Hippocampal formation (tissue), 2 donors: Measurements from ENCODE around the gene ABCG2.
"Not testable (repeated sequence)": the region's sequence is repeated elsewhere in the genome, so short reads cannot be mapped to it uniquely, and the experiment has no call there.

Experiments used
- DNase-seq, 2 donors: peaks; one replicate each; lab custom pipeline; 2025; lab: John Stamatoyannopoulos, UW

Gene ABCG2

DNA sequence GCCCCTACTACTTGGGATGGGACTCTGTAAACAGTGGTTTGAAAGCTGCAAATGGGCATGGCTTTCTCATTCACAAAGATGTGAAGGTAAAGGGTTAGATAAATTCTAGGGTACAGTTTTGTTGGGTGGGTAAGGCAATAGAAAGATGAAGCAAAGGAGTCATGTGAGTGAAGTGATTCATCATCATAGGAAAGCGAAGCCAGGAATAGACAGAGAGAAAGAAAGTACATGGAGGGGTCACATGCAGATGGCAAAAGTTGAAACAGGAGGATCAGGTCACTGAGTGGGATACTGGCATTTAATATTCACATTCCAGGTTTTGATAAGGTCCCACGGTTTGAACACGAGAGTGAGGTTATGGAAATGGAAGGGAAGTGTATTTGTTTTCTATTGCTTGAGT lies 8.2 kb upstream of the ABCG2 start:
- DNase-seq: no peak

DNA sequence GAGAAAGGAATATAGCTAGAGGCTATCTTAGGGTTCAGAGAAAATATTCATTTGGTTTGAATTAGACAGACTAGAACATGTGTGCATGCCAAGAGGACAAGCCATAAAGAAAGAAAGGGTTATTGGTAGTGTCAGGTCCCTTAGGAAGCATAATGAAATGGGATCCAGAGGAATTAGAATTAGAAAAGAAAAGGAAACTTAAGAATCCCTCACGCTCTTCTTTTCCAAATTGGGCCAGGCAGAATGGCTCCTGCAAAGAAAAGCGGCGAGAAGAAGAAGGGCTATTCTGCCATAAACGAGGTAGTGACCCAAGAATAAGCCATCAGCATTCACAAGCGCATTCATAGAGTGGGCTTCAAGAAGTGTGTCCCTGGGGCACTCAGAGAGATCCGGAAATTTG lies 4.9 kb upstream of the ABCG2 start:
- no peak for DNase-seq

DNA sequence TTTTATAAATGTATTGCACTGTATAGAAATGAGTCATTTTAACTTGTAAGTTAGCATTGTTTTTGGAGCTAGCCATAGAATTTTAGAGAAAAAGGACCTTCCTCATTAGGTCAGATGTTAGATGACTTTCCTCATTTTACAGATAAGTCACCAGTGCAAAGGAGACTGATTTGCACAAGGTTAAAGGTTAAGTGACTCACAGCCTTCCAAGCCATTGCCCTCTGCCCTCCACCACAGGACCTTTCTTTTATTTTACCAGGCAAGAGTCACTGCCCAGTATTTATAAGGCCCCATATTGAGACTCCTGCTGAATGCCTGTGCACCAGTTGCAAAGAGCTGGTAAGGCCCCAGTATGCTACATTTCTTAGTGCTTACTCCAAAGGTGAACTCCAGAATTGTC lies 4.2 kb upstream of the ABCG2 start:
- no peak for DNase-seq

DNA sequence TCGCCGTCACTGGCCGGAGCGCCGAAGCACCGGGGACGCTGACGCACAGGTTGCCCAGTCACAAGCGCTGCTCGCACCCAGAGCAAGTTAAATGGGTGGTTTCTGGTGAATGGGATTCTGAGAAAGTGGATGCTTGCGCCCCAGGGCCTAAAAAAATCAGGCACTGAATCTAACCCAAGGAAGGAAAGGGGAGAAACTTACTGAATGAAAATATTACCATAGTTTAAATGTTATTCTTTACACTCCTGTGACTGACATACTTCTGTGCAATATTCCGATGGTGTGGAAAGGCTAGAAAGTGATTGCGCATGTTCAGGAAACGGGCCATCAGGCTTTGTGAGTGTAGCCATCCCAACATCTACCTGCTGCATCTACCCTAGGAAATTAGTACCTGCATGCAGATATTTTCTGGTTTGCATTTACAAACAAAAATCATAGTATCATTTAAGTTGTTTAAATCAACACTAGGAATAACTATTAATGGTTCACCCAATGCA lies 838 bp upstream of the ABCG2 start:
- DNase-seq: no peak

DNA sequence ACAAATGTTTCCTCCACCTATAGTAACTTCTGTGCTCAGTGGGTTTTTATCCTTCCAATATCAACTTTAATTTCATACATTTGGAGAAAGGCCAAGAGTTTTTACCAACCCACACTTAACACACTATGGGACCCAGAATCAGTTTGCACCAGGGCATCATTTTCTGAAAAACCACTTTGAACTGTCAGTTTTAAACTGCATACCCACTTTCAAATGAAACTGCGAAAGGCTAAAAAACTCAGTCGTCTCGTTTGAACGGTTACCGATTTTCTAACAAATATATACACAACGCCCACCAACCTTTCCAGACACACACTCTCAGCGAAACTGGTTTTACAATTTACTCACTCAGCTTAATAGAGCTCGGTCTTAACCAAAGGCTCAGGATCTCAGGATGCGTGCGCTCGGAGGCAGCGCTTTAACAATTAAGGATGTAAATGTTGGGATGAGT lies 376 bp downstream of the ABCG2 start:
- no peak for DNase-seq

DNA sequence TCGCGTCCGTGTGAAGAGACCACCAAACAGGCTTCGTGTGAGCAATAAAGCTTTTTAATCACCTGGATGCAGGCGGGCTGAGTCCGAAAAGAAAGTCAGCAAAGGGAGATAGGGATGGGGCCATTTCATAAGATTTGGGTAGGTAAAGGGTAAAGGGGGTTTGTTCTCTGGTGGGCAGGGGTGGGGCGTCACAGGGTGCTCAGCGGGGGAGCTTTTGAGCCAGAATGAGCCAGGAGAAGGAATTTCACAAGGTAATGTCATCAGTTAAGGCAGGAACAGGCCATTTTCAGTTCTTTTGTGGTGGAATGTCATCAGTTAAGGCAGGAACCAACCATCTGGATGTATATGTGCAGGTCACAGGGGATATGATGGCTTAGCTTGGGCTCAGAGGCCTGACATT lies 6.1 kb downstream of the ABCG2 start:
- DNase-seq: not testable (repeated sequence)

DNA sequence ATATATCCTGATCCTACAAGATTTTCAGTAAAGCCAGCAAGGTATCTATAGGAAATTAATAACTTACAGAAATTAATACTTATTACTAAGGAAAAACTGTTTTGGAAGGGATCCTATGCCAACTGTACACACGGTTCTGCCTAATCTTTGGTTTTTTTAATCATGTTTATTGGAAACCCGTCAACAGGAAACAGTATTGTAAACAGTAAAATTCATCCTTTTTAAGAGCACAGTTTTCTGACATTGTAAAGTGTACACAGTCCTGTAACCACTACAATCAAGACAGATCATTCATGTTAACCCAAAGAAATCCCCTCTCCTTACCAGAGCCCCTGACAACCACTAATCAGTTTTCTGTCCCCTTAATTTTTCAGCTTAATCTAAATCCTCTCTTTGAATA lies 9.9 kb downstream of the ABCG2 start:
- no peak for DNase-seq

DNA sequence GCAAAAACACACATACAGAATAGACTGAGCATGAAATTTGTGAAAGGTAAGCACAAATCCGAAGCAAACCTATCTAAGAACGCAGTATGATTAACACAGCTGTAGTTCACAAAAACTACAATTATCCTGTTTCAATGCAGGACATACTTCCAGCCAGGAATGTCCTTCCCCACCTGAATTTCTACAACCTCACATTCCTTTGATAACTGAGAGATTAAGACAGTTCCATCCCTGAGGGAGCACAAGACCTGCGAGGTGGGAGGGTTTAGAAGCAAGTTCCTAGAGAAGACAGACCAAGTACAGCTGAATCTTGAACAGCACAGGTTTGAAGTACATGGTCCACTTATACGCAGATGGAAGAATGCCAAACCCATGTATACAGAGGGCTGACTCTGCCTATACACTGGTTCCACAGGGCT lies 10.6 kb downstream of the ABCG2 start:
- DNase-seq: no peak

DNA sequence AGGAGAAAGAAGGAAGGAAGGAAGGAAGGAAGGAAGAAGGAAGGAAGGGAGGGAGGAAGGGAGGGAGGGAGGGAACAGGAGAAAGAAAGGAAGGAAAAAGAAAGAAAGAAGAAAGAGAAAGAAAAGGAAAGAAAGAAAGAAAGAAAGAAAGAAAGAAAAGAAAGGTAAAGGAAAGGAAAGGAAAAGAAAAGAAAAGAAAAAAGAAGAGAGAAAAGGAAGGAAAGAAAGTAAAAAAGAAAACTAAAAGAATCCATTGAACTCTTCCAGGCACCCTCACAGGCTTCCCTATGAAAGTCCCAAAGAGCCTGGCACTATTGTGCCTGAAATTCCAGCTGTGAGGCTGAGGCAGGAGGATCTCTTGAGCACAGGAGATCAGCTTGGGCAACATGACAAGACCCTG lies 11.5 kb downstream of the ABCG2 start:
- DNase-seq: no peak

DNA sequence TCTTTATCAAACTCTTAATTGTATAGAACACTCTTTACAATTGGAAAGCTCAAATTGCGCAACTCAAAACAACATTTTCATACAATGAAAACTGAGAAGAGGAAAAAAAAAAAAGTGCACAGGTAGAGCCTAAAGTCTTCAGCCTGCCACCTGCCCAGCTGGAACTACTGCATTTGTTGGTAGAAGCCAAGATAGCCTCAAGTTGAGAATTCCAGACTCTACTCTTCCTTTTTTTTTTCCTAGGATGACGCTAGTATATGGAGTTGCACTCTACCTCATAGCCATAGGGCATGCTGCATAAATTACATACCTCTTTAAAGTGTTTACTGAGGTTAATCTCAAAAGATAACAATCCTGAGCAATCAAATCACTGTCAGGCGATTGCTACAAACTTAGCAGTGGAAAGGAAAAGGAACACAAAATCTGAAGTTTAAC lies 13.6 kb downstream of the ABCG2 start:
- DNase-seq: no peak

DNA sequence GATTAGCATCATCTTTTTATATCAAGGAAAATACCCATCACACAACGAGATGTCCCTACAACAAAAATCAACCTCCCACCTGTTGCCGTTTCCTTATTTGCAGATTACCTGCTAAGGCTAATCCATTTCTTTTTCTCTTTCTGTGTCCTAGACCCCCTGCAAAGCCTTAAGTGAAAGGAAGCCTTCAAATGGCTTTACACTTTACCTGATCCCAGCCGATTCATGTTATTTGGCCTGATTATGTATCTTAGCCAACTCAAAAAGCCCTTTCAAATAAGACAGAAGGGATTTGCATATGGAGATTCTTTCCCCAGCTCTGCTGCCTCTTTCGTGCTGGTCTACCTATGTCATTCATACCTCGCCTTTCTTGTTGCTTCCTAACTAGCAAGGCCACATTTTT lies 14.4 kb downstream of the ABCG2 start:
- no peak for DNase-seq

DNA sequence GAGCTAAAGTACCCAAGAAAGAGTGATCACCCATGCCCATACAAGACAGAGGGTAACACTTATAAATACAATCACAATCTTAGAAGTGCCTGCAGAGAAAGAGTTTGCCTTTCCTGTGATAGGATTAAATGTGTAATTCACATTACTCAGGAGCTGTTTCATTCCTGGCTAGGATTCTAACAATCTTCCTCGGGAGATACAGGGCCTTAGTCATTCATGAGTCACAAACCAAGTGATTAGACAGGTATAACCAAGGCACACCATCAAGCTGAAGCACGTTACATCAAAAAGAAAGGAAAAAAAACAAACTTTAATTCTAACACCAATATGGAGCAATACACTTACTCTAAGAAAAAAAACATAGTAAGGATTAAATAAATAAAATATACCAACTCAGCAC lies 14.9 kb downstream of the ABCG2 start:
- DNase-seq: no peak

DNA sequence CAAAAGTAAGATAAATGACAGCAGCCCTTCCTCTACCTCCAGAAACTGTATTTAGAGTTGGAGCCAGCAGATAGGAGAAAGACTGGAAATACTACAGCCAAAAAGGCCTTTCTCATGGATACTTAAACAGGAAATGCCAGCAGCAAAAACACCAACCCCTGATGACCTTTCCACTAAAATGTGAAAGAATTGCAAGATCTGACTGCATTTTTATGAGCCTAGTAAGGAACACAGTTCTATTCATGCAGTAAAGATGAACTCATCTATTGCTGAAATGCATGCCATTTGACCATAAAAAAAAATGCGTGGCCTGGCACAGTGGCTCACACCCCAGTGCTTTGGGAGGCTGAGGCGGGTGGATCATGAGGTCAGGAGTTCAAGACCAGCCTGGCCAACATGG lies 19.9 kb downstream of the ABCG2 start:
- no peak for DNase-seq

DNA sequence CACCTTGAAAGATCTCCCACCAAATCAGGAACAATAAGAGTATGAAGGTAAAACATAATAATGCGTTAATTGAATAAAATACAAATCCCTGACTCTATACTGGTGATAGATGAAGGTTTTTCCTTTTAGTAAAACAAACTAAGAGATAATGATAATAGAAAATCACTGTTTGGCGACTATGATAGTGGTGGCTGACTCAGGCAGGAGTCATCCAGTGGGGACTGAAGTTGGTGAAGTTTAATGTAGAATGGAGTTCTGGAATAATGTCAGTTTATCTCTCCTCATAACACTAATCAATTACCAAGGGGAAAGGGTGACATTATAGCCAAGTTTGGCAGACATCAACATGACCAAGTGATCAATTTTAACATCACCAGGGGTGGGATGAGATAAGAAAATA lies 21.3 kb downstream of the ABCG2 start:
- no peak for DNase-seq

DNA sequence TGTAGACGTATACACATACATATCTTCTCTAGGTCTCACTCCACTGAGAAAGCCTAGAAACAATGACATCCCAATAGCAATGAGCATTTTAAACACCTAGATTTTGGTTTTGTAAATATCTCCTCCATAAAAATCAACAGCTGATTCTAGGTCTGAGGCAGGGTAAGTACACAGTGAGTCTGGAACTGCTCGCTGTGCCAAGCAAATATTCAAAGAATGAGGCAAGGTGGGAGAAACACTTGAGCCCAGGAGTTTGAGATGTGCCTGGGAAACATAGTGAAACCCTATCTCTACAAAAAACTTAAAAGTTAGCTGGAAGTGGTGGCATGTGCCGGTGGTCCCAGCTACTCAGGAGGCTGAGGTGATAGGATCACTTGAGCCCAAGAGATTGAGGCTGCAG lies 22.2 kb downstream of the ABCG2 start:
- no peak for DNase-seq

DNA sequence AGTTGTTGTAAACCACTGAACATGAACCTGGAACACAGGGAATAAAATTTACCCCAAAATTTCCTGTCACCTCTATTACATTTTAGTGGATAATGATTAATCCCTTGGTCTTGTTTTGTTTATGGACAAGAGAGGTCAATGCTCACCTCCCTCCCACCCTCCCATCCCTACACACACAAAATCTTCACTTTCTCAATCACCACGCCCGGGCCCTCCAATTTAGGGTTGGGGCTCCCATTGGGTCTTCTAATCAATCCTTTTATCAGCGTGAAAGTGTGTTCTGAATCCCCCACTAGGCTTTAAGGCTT lies 23.1 kb downstream of the ABCG2 start:
- no peak for DNase-seq

DNA sequence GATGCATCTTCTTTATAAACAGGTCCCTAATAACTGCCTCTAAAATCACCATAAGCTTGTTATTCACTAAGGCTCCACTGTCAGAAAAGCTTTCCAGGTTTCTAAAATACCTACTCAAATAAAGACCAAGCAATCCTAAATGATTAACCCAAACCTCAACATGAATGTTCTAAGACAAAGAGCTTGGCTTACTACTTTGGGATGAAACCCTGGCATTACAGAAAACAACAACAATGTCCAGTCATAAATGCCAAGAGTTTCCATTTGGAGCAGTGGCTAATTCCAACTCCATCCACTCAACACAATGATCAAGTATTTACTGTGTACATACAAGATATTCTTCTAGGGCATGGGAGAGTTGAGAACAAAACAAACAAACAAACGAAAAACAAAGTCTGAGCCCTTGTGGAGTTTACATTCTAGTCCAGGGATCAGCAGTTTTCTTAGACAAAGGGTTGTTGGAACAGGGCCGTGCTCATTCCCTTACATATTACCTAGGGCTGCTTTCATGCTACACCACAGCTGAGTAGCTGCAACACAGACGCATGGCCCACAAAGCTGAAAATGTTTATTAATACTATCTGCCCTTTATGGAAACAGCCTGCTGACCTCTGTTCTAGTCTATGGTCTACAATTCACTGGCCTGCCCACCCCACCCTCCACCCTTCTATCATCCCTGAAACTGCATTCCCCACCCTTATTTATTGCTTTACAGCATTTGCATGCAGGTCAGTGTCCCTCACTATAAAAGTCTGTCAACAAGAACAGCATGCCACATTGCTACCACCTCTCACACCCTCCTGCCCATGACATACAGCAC lies 23.7 kb downstream of the ABCG2 start:
- DNase-seq: no peak

DNA sequence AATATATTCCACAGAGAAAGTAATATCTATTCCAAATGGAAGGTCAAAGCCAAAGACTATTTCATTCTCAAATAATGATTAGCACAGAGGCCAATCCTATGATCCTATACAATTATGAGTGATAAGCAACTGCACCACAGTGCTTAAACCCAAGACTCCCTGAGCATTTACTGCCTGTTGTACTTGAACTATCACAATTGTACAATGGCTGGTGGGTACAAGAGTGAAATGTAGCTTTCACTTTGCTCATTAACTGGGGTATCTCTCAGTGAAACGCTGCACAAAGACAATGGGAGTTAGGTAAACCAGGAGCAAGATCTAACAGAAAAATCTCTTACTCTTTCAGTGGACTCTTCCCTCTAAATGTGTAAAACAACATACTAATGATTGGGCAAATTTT lies 24.3 kb downstream of the ABCG2 start:
- no peak for DNase-seq

DNA sequence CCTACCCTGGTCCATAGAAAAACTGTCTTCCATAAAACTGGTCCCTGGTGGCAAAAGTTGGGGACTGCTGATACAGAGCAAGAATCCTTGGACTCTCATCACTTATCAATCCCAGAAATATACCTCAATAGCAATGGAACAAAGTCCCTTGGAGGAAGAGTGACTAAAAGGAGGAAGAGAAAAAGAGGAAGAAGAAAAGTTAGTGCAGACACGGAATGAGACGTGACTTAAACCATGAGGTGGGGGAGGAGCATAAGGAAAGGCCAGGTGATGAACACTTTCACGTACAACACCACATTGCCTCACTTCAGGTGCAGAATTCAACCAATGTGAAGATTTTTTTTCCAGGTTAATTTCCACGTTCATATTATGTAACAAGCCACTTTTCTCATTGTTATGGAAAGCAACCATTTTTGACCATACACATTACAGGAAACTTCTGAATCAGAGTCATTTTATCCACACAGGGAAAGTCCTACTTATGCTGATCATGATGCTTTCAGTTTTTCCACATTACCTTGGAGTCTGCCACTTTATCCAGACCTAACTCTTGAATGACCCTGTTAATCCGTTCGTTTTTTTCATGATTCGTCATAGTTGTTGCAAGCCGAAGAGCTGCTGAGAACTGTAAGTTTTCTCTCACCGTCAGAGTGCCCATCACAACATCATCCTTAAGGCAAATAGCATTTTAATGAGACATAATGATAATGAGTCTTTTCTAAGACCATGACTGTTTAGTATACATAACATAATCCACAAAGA lies 27.7 kb downstream of the ABCG2 start:
- no peak for DNase-seq

DNA sequence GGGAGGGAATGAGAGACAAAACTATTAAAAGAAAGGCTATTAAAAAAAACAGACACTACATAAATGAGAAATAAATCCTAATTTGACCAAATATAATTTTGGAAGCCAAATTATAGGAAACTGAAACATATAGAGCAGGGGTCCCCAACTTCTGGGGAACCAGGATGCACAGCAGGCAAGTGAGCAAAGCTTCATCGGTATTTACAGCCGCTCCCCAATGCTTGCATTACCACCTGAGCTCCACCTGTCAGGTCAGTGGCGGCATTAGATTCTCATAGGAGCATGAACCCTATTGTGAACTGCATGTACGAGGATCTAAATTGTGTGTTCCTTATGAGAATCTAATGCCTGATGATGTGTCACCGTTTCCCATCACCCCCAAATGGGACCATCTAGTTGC lies 28.4 kb downstream of the ABCG2 start:
- no peak for DNase-seq

DNA sequence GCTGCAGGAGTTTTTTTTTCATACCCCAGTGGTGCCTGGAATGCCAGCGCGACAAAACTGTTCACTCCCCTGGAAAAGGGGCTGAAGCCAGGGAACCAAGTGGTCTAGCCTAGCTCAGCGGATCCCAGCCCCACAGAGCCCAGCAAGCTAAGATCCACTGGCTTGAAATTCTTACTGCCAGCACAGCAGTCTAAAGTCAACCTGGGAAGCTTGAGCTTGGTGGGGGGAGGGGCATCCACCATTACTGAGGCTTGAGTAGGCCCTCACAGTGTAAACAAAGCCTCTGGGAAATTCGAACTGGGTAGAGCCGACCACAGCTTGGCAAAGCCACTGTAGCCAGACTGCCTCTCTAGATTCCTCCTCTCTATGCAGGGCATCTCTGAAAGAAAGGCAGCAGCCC lies 36.2 kb downstream of the ABCG2 start:
- DNase-seq: not testable (repeated sequence)

DNA sequence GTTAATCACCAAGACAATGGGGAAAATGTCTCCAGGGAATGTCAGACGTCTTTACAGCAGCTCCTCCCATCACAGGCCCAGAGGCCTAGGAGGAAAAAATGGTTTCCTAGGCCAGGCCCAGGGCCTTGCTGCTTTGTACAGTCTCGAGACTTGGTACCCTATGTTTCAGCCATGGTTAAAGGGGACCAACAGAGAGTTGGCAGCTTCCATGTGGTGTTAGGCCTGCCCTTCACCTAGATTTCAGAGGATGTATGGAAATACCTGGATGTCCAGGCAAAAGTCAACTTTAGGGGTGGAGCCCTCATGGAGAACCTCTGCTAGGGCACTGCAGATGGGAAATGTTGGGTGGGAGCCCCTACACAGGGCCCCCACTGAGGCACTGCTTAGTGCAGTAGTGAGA lies 38.5 kb downstream of the ABCG2 start:
- no peak for DNase-seq

DNA sequence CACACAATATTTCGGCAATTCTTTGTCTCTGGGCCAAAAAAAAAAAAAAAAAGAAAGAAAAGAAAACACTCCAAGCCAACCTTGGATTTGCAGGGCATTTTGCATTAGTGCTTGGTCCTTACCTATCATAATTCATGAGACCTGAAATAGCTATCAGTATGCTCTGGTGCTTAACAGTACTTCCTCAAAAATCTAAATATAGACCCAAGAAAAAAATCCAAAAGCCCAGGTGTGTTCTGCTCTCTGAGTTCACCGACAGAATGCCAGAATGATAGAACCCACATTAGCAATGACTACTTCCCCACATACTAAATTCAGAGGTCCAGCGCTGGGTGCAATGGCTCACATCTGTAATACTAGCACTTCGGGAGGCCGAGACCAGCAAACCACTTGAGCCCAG lies 42.9 kb downstream of the ABCG2 start:
- no peak for DNase-seq
